Body of pancreas (tissue), 4 donors: Measurements from ENCODE around the gene RAD9B.

Source experiments
- CTCF ChIP-seq, 7 experiments: fragments of 450-650 bp in 4 of 7; fragments of 200-600 bp in 3 of 7; sonication (generic) in 3 of 7; IDR thresholded peaks; one replicate each; pipeline ENCODE4 v1.5.1; 2016 to 2019; ENCODE audit warnings: antibody characterized with exemption in 7 of 7
- POLR2A ChIP-seq, 3 donors: fragments of 450-650 bp; IDR thresholded peaks; one replicate each; pipeline ENCODE4 v1.6.1; 2016; ENCODE audit warnings: antibody characterized with exemption in 3 of 3, mild to moderate bottlenecking in 2 of 3

- TF ChIP-seq CTCF (IDR thresholded peaks at IDR 0.05) (no peak), POLR2A (IDR thresholded peaks at IDR 0.05) (no peak)
Observed at GRCh38 chr12:110514363-110514762, 12.2 kb downstream of the RAD9B start.
